Measurements from ENCODE around the gene TMCO6. TPM values are rescaled to one million over a fixed set of nuclear protein-coding genes. Genes with fewer than 3 reads are reported as not detected.

The TMCO6 gene
- total and polyA plus RNA-seq, 2 experiments from 2014 or later, result 14.2 to 234 TPM

DNA sequence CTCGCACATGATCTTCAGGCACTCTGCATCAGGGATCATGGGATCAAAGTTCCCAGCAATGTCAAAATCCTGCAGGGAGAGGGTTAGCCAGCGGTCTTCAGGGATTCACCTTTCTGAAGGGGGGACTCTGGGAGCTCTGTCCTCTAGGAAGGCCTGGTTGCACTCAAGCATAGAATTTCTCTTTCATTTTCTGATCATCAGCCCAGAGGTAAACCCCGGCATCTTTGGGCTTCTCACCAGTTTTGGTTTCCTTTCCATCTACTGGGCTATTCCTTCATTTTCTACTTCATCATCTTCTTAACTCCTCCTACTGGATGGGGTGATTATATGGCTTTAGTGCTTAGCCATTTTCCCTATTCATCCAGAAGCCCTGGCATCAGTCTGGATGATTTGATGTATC, 38.7 kb downstream of the TMCO6 start:
- H3K27me3 ChIP-seq, result no peaks in the 10 kb centered on the region
- no peak for DNase-seq (ENCODE audit: low read depth in 1 of 2, low spot score in 1 of 2)
- no peak overlapping the region for H3K27ac ChIP-seq
- no peak overlapping the region for H3K4me3 ChIP-seq
- no peaks in the 10 kb centered on the region for H3K4me1 ChIP-seq (ENCODE audit: low read depth)
- TF ChIP-seq, protein P1, sequence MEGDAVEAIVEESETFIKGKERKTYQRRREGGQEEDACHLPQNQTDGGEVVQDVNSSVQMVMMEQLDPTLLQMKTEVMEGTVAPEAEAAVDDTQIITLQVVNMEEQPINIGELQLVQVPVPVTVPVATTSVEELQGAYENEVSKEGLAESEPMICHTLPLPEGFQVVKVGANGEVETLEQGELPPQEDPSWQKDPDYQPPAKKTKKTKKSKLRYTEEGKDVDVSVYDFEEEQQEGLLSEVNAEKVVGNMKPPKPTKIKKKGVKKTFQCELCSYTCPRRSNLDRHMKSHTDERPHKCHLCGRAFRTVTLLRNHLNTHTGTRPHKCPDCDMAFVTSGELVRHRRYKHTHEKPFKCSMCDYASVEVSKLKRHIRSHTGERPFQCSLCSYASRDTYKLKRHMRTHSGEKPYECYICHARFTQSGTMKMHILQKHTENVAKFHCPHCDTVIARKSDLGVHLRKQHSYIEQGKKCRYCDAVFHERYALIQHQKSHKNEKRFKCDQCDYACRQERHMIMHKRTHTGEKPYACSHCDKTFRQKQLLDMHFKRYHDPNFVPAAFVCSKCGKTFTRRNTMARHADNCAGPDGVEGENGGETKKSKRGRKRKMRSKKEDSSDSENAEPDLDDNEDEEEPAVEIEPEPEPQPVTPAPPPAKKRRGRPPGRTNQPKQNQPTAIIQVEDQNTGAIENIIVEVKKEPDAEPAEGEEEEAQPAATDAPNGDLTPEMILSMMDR (IDR thresholded peaks at IDR 0.05; ENCODE audit: low read depth, low read length), result no peak
- H3K36me3 ChIP-seq, result peaks cover 38% of the 10 kb centered on the region
- H3K9me3 ChIP-seq (ENCODE audit: low read depth), result no peaks in the 10 kb centered on the region

DNA sequence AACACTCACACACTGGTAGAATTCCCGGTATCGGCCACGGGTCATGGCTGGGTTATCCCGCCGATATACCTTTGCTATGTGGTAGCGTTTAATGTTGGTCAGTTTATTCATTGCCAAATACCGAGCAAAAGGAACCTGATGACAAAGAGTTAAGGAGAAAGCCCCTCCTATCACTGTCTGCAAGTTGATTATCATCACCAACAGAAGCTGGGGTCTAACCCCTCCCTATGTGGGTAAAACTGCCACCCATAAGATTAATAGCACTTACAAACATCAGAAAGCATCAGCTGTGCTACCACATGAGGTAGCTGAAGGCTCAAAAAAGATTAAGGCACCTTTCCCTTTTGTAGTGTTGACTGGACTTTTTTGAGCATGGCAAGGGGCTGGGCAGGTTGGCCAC, 39.7 kb downstream of the TMCO6 start:
- no peaks in the 10 kb centered on the region for H3K27me3 ChIP-seq
- DNase-seq (ENCODE audit: low read depth in 1 of 2, low spot score in 1 of 2), result no peak
- H3K4me1 ChIP-seq (ENCODE audit: low read depth), result no peaks in the 10 kb centered on the region
- H3K9me3 ChIP-seq (ENCODE audit: low read depth), result no peaks in the 10 kb centered on the region
- H3K27ac ChIP-seq, result no peak overlapping the region
- peaks cover 38% of the 10 kb centered on the region for H3K36me3 ChIP-seq
- TF ChIP-seq, protein P1 (IDR thresholded peaks at IDR 0.05; ENCODE audit: low read depth, low read length), result no peak
- no peak overlapping the region for H3K4me3 ChIP-seq

DNA sequence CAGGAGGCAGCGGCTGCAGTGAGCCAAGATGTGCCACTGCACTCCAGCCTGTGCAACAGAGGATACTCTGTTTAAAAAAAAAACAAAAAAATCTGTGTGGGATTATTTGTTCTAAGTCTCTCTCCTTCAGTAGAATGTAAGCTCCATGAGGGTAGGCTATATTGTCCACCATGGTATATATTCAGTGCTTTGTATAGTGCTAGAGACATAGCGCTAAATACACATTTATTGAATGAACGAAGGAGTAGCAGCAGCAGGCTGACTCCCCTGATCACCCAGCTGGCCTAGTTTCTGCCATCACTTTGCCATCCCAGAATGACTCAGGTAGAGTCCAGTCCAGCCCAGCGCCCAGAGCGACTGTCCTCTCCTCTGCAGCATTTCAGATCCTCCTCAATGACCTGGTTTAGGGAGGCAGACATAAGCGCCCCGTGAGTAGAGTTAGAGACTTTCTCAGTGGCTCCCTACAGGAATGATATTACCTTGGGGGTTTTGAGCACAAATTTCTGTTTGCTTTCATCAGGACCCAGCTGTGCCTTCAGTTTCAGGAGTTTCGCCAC, 51.2 kb downstream of the TMCO6 start:
- Histone ChIP-seq H3K9me3 (ENCODE audit: low read depth) (no peaks in the 10 kb centered on the region), H3K27me3 (no peaks in the 10 kb centered on the region), H3K36me3 (peaks cover 17% of the 10 kb centered on the region), H3K27ac (peak overlapping the region; percentile 75), H3K4me3 (peak overlapping the region; percentile 63), H3K4me1 (ENCODE audit: low read depth) (peaks cover 9% of the 10 kb centered on the region)
- TF ChIP-seq, protein P1 (IDR thresholded peaks at IDR 0.05; ENCODE audit: low read depth, low read length), result no peak
- DNase-seq (ENCODE audit: low read depth in 1 of 2, low spot score in 1 of 2), result no peak

DNA sequence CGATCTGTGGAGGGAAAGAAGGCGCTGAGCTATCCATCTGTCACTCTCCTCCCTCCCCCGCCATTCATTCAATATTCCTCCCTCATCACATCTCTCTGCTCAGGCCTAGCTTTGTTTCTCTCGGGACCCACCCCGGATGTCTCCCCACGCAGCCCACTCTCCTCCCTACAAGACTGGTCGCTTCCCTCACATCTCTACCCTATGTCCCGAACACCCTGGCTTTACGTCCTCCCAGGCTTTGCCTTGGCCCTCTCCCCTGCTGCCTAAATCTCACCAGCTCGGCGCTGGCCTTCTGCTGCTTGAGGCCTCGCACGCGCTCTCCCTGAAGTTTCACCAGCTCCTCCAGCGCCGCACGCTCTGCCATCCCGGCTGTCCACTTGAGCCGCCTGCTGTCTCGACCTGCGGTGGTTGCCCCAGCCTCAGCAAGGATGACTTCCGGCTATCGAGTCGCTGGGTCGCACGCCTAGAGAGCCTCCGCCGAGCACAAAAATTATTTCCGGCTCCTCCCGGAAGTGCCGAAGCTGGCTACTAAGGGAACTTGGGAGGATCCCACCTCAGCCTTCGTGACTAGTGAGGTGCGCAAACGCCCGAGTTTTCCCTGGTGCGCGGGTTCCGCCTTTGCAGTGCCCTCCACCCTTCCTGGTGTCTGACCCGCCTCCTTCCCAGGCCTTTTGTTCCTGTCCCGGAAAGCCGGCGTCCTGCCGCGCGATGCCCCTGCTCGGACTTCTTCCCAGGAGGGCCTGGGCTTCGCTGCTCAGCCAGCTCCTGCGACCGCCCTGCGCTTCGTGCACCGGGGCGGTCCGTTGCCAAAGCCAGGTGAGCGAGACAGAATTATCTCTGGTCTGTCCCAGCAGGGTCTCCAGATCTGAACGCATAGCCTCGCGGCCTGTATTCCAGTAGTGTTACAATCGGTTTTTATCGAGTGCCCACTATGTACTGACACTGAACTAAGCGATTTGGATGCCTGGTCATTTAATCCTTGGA, 52.0 kb downstream of the TMCO6 start, which contains the start of the genes HARS1 and HARS2:
HARS1 (minus strand) TSS at position 430 of the 984 bp plus-strand sequence; CDS start at position 364, 66 bp downstream.
HARS2 (plus strand) TSS at position 515 of the 984 bp plus-strand sequence; CDS start at position 709, 194 bp downstream.
- DNase-seq (ENCODE audit: low read depth in 1 of 2, low spot score in 1 of 2), result peak; percentile 95
- no peaks in the 10 kb centered on the region for H3K27me3 ChIP-seq
- peak within 1 kb of the TSS; percentile 75 for H3K27ac ChIP-seq
- H3K36me3 ChIP-seq, result peaks cover 25% of the 10 kb centered on the region
- H3K4me3 ChIP-seq, result peak within 1 kb of the TSS; percentile 63
- H3K9me3 ChIP-seq (ENCODE audit: low read depth), result no peaks in the 10 kb centered on the region
- peaks cover 9% of the 10 kb centered on the region for H3K4me1 ChIP-seq (ENCODE audit: low read depth)
- TF ChIP-seq, protein P1 (IDR thresholded peaks at IDR 0.05; ENCODE audit: low read depth, low read length), result no peak

DNA sequence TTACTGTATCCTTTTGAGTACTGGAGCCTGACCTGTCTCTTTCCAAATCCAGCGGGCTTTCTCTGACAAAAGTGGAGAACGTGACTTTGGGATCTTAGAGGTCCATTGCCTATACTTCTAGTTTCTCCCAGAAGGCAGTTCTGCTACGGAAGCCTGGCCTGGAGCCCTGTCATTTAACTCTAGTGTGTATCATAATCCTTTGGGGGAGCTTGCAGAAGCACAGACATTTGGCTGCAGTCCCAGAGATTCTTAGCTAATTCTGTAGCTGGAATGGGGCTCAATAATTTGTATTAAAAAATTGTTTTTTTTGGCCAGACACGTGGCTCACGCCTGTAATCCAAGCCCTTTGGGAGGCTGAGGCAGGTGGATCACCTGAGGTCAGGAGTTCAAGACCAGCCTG, 55.0 kb downstream of the TMCO6 start:
- peaks cover 47% of the 10 kb centered on the region for H3K36me3 ChIP-seq
- DNase-seq (ENCODE audit: low read depth in 1 of 2, low spot score in 1 of 2), result peak in 1 of 2 donors; percentile 41
- peaks cover 9% of the 10 kb centered on the region for H3K4me1 ChIP-seq (ENCODE audit: low read depth)
- no peaks in the 10 kb centered on the region for H3K9me3 ChIP-seq (ENCODE audit: low read depth)
- H3K27ac ChIP-seq, result no peak overlapping the region
- H3K4me3 ChIP-seq, result no peak overlapping the region
- TF ChIP-seq, protein P1 (IDR thresholded peaks at IDR 0.05; ENCODE audit: low read depth, low read length), result no peak
- no peaks in the 10 kb centered on the region for H3K27me3 ChIP-seq

Other genes with a start within 250 kb of the TMCO6 start
- gene ANKHD1, start 237.6 kb upstream of the TMCO6 start, total RNA-seq, result 42.4 and 58.8 TPM in 2 replicates
- 41.5 and 46.5 TPM in 2 replicates for gene ANKHD1, start 237.6 kb upstream of the TMCO6 start, polyA plus RNA-seq
- gene EIF4EBP3, start 91.8 kb upstream of the TMCO6 start, total RNA-seq, result 3.1 and 5.3 TPM in 2 replicates
- 6.6 and 24.8 TPM in 2 replicates for gene EIF4EBP3, start 91.8 kb upstream of the TMCO6 start, polyA plus RNA-seq
- 22.8 and 43.9 TPM in 2 replicates for gene SRA1, start 82.0 kb upstream of the TMCO6 start, total RNA-seq
- 51.5 and 80.6 TPM in 2 replicates for gene SRA1, start 82.0 kb upstream of the TMCO6 start, polyA plus RNA-seq
- gene APBB3, start 74.9 kb upstream of the TMCO6 start, total RNA-seq, result 34.2 and 45.4 TPM in 2 replicates
- gene APBB3, start 74.9 kb upstream of the TMCO6 start, polyA plus RNA-seq, result 61.8 and 66.2 TPM in 2 replicates
- gene SLC35A4, start 74.6 kb upstream of the TMCO6 start, total RNA-seq, result 29.5 and 32.3 TPM in 2 replicates
- 67.9 and 80.7 TPM in 2 replicates for gene SLC35A4, start 74.6 kb upstream of the TMCO6 start, polyA plus RNA-seq
- 1.4 TPM in 1 of 2 replicates, not detected in the other for gene CD14, start 6.3 kb upstream of the TMCO6 start, total RNA-seq
- 0.10 TPM in 1 of 2 replicates, not detected in the other for gene CD14, start 6.3 kb upstream of the TMCO6 start, polyA plus RNA-seq
- gene NDUFA2, start 8.2 kb downstream of the TMCO6 start, total RNA-seq, result 65.5 and 113 TPM in 2 replicates
- 243 and 273 TPM in 2 replicates for gene NDUFA2, start 8.2 kb downstream of the TMCO6 start, polyA plus RNA-seq
- gene IK, start 8.4 kb downstream of the TMCO6 start, total RNA-seq, result 80.4 and 104 TPM in 2 replicates
- 119 and 125 TPM in 2 replicates for gene IK, start 8.4 kb downstream of the TMCO6 start, polyA plus RNA-seq
- gene WDR55, start 25.5 kb downstream of the TMCO6 start, total RNA-seq, result 17.2 and 23.8 TPM in 2 replicates
- gene WDR55, start 25.5 kb downstream of the TMCO6 start, polyA plus RNA-seq, result 17.7 and 21.1 TPM in 2 replicates
- 1.0 and 2.1 TPM in 2 replicates for gene DND1, start 34.1 kb downstream of the TMCO6 start, total RNA-seq
- 0.86 and 0.94 TPM in 2 replicates for gene DND1, start 34.1 kb downstream of the TMCO6 start, polyA plus RNA-seq
- 43.0 and 50.1 TPM in 2 replicates for gene HARS1, start 51.9 kb downstream of the TMCO6 start, total RNA-seq
- gene HARS1, start 51.9 kb downstream of the TMCO6 start, polyA plus RNA-seq, result 72.9 and 94.1 TPM in 2 replicates
- gene HARS2, start 52.0 kb downstream of the TMCO6 start, total RNA-seq, result 27.8 and 30.9 TPM in 2 replicates
- 33.6 and 39.9 TPM in 2 replicates for gene HARS2, start 52.0 kb downstream of the TMCO6 start, polyA plus RNA-seq
- 30.2 and 47.0 TPM in 2 replicates for gene ZMAT2, start 61.0 kb downstream of the TMCO6 start, total RNA-seq
- gene ZMAT2, start 61.0 kb downstream of the TMCO6 start, polyA plus RNA-seq, result 42.1 and 49.0 TPM in 2 replicates
- gene PCDHA1, start 146.7 kb downstream of the TMCO6 start, total RNA-seq, result 0.25 TPM in 1 of 2 replicates, not detected in the other
- 0.29 and 0.69 TPM in 2 replicates for gene PCDHA1, start 146.7 kb downstream of the TMCO6 start, polyA plus RNA-seq
- gene PCDHA2, start 155.4 kb downstream of the TMCO6 start, total RNA-seq, result 4.5 and 5.1 TPM in 2 replicates
- gene PCDHA2, start 155.4 kb downstream of the TMCO6 start, polyA plus RNA-seq, result 2.7 and 5.3 TPM in 2 replicates
- 1.1 and 2.3 TPM in 2 replicates for gene PCDHA3, start 161.6 kb downstream of the TMCO6 start, total RNA-seq
- gene PCDHA3, start 161.6 kb downstream of the TMCO6 start, polyA plus RNA-seq, result 1.8 and 2.9 TPM in 2 replicates
- gene PCDHA4, start 167.6 kb downstream of the TMCO6 start, total RNA-seq, result 14.2 and 14.3 TPM in 2 replicates
- 6.1 and 9.1 TPM in 2 replicates for gene PCDHA4, start 167.6 kb downstream of the TMCO6 start, polyA plus RNA-seq
- 1.5 and 1.8 TPM in 2 replicates for gene PCDHA5, start 182.2 kb downstream of the TMCO6 start, total RNA-seq
- gene PCDHA5, start 182.2 kb downstream of the TMCO6 start, polyA plus RNA-seq, result 0.09 and 0.53 TPM in 2 replicates
- gene PCDHA6, start 188.5 kb downstream of the TMCO6 start, total RNA-seq, result 2.6 and 16.9 TPM in 2 replicates
- gene PCDHA6, start 188.5 kb downstream of the TMCO6 start, polyA plus RNA-seq, result 1.3 and 7.7 TPM in 2 replicates
- 1.2 and 2.7 TPM in 2 replicates for gene PCDHA7, start 194.8 kb downstream of the TMCO6 start, total RNA-seq
- 0.37 TPM in 1 of 2 replicates, not detected in the other for gene PCDHA7, start 194.8 kb downstream of the TMCO6 start, polyA plus RNA-seq
- 1.1 and 1.8 TPM in 2 replicates for gene PCDHA8, start 201.7 kb downstream of the TMCO6 start, total RNA-seq
- gene PCDHA8, start 201.7 kb downstream of the TMCO6 start, polyA plus RNA-seq, result 0.44 and 1.2 TPM in 2 replicates
- 1.6 and 2.2 TPM in 2 replicates for gene PCDHA9, start 208.9 kb downstream of the TMCO6 start, total RNA-seq
- gene PCDHA9, start 208.9 kb downstream of the TMCO6 start, polyA plus RNA-seq, result 0.70 and 0.72 TPM in 2 replicates
- 11.3 and 14.4 TPM in 2 replicates for gene PCDHA10, start 216.4 kb downstream of the TMCO6 start, total RNA-seq
- 10.2 and 12.3 TPM in 2 replicates for gene PCDHA10, start 216.4 kb downstream of the TMCO6 start, polyA plus RNA-seq
- gene PCDHA11, start 229.5 kb downstream of the TMCO6 start, total RNA-seq, result 9.9 and 10.8 TPM in 2 replicates
- gene PCDHA11, start 229.5 kb downstream of the TMCO6 start, polyA plus RNA-seq, result 6.1 and 7.5 TPM in 2 replicates
- 9.5 and 10.5 TPM in 2 replicates for gene PCDHA12, start 235.9 kb downstream of the TMCO6 start, total RNA-seq
- gene PCDHA12, start 235.9 kb downstream of the TMCO6 start, polyA plus RNA-seq, result 0.71 and 1.7 TPM in 2 replicates
- gene PCDHA13, start 242.7 kb downstream of the TMCO6 start, total RNA-seq, result 2.1 and 2.3 TPM in 2 replicates
- 0.27 and 0.34 TPM in 2 replicates for gene PCDHA13, start 242.7 kb downstream of the TMCO6 start, polyA plus RNA-seq